Hindlimb muscle (tissue), 1 donor: ENCODE results near the gene MRPS22. TPM values are rescaled to one million over a fixed set of nuclear protein-coding genes. Genes with fewer than 3 reads are reported as not detected.
"Not testable (repeated sequence)": the region's sequence is repeated elsewhere in the genome, so short reads cannot be mapped to it uniquely, and the experiment has no call there.

Experiments used
- DNase-seq: peaks from one replicate; pipeline ENCODE4 v3.0.0-alpha.2; 2013
- polyA plus RNA-seq: library from polyadenylated mRNA; unstranded; fragments of 120-200 nt; gene quantifications from one replicate; pipeline ENCODE4 v1.2.1, GENCODE V29; 2013; ENCODE audit not compliant: insufficient read length

MRPS22 gene
- polyA plus RNA-seq, 1 donor = 47.7 TPM

GRCh38 chr3:139401155-139401554, 57.3 kb downstream of the MRPS22 start:
- DNase-seq = not testable (repeated sequence)

Other genes with a start within 250 kb of the MRPS22 start
- gene COPB2, start 45.6 kb downstream of the MRPS22 start, polyA plus RNA-seq = 78.9 TPM
- gene RBP2, start 132.5 kb downstream of the MRPS22 start, polyA plus RNA-seq = not detected
- 81.1 TPM for gene RBP1, start 195.7 kb downstream of the MRPS22 start, polyA plus RNA-seq